ACC112 (cell line): Measurements from ENCODE around the gene IL11.
A peak's percentile ranks its signal among the peaks of the same experiment; 100 is the strongest.
"Not testable (repeated sequence)": the region's sequence is repeated elsewhere in the genome, so short reads cannot be mapped to it uniquely, and the experiment has no call there.

Source experiments
- H2AFZ ChIP-seq: fragments of 200-600 bp; sonication (generic); one replicate; pipeline ENCODE4 v1.6.0; 2017; ENCODE audit warnings: antibody characterized with exemption, low read length; ENCODE audit not compliant: unreplicated experiment
- H3K27ac ChIP-seq: fragments of 200-600 bp; sonication (generic); 2 replicates; pipeline ENCODE4 v1.5.1; 2014; ENCODE audit warnings: low read depth, mild to moderate bottlenecking, antibody characterized with exemption, low read length, moderate library complexity
- H3K27me3 ChIP-seq: fragments of 200-600 bp; sonication (generic); 2 replicates; pipeline ENCODE4 v1.6.1; 2014; ENCODE audit warnings: mild to moderate bottlenecking, antibody characterized with exemption, low read length, moderate library complexity, mixed read lengths; ENCODE audit not compliant: insufficient read depth
- H3K36me3 ChIP-seq: fragments of 200-600 bp; sonication (generic); 2 replicates; pipeline ENCODE4 v1.6.1; 2016; ENCODE audit warnings: mild to moderate bottlenecking, antibody characterized with exemption, low read length, moderate library complexity, mixed read lengths; ENCODE audit not compliant: insufficient read depth
- H3K4me1 ChIP-seq: fragments of 200-600 bp; sonication (generic); one replicate; pipeline ENCODE4 v1.6.1; 2016; ENCODE audit warnings: low read length, mixed read lengths; ENCODE audit not compliant: insufficient read depth, unreplicated experiment, control insufficient read depth
- H3K4me3 ChIP-seq: fragments of 200-600 bp; sonication (generic); 2 replicates; pipeline ENCODE4 v1.5.1; 2014; ENCODE audit warnings: mild to moderate bottlenecking, low read depth, low read length
- H3K79me2 ChIP-seq: fragments of 200-600 bp; sonication (generic); one replicate; pipeline ENCODE4 v1.6.0; 2016; ENCODE audit warnings: low read length; ENCODE audit not compliant: control insufficient read depth, unreplicated experiment, insufficient read depth

IL11 gene

DNA sequence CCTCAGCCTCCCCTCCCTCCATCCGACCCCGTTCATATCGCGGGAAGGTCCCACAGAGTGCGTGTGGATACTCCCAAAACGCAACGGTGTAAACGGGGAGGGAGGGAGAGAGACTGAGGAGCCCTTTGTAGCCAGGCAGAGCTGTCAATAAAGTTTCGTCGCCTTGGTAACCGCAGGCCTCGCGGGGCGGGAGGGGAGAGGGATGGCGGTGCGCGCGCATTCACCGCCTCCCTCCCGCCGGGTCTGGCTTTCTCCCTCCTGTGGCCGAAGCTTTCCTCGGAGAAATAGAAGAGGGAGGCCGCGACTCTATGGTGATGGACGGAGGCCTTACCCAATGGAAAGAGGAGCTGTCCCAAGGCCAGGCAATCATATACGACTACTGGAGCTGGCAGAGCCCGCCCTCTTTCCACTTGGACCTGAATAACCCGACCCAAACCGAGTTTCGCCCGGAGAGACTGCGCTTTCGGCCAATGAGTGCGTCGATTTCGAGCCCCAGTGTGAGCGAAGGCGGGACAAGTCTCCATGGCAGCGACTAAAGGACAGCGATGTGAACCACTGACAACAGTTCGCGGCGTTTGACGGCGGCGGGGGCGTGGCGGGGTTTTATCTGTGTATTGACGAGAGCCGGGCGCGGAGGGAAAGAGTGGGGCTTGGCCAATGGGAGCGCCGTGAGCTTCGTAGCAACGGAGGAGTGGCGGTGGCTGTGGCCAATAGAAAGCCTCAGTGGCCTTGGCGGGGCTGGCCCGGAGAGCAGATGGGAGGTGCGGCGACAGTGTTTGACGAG, 31.0 kb downstream of the IL11 start, which contains the start of gene KMT5C:
TSS of gene KMT5C (plus strand) at position 772 of the 784 bp plus-strand sequence. CDS start 2,061 bp downstream, outside the sequence.
- H3K4me1 ChIP-seq: peaks cover 3% of the 10 kb centered on the region
- H3K79me2 ChIP-seq: no peaks in the 10 kb centered on the region
- H3K27me3 ChIP-seq: no peaks in the 10 kb centered on the region
- peak within 1 kb of the TSS; percentile 93 for H3K27ac ChIP-seq
- H2AFZ ChIP-seq: peak within 1 kb of the TSS; percentile 64
- H3K4me3 ChIP-seq: peak within 1 kb of the TSS; percentile 84
- no peaks in the 10 kb centered on the region for H3K36me3 ChIP-seq

DNA sequence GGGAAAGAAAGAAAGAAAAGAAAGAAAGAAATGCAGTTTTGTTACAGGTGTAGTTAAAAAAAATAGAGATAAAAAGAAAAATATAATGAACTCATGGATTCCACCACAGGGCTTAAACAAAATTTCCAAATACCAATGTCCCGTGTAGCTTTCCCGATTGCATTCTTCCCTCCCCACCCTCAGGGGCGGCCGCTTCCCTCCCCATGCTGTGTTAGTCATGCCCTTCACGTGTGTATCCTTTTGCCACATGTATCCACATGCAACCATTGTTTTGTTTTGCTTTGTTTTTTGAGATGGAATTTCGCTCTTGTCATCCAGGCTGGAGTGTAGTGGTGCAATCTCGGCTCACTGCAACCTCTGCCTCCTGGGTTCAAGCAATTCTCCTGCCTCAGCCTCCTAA, 34.2 kb downstream of the IL11 start:
- Histone ChIP-seq H3K4me1 (peaks cover 3% of the 10 kb centered on the region), H2AFZ (no peak overlapping the region), H3K79me2 (no peaks in the 10 kb centered on the region), H3K4me3 (no peak overlapping the region), H3K27ac (no peak overlapping the region), H3K36me3 (no peaks in the 10 kb centered on the region), H3K27me3 (no peaks in the 10 kb centered on the region)

DNA sequence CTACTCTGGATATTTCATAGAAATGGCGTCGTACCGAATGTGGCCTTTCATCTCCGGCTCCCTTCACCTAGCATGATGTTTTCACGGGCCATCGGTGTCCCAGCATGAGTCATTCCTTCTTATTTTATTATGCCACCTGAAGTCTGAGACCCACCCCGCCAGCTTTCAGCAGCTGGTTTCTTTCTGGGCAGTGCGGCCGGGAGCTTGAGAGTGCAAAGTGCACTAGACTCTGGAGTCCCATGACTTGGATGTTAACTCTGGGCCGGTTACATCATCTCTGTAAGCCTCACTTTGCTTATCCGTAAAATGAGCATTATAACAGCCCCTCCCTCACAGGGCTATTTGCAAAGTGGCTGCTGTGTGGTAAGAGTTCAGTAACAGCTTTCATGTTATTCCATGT, 36.4 kb downstream of the IL11 start:
- Histone ChIP-seq H3K27me3 (no peaks in the 10 kb centered on the region), H3K36me3 (no peaks in the 10 kb centered on the region), H3K4me1 (peaks cover 3% of the 10 kb centered on the region), H2AFZ (no peak overlapping the region), H3K79me2 (no peaks in the 10 kb centered on the region), H3K4me3 (no peak overlapping the region), H3K27ac (no peak overlapping the region)

DNA sequence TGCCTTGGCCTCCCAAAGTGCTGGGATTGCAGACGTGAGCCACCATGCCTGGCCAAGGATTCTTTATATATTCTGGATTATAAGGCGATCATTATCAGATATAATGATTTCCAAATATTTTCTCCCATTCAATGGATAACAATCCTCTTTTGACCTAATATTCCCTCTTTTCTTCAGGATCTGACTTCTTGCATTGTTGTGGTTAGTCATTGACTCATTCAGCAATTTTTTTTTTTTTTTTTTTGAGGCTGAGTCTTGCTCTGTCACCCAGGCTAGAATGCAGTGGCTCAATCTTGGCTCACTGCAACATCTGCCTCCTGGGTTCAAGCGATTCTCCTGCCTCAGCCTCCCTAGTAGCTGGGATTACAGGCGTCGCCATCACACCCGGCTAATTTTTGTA, 40.5 kb downstream of the IL11 start:
- H3K27me3 ChIP-seq, H3K4me1 ChIP-seq, H3K36me3 ChIP-seq, H3K4me3 ChIP-seq, H3K27ac ChIP-seq, H2AFZ ChIP-seq, H3K79me2 ChIP-seq: not testable (repeated sequence)

DNA sequence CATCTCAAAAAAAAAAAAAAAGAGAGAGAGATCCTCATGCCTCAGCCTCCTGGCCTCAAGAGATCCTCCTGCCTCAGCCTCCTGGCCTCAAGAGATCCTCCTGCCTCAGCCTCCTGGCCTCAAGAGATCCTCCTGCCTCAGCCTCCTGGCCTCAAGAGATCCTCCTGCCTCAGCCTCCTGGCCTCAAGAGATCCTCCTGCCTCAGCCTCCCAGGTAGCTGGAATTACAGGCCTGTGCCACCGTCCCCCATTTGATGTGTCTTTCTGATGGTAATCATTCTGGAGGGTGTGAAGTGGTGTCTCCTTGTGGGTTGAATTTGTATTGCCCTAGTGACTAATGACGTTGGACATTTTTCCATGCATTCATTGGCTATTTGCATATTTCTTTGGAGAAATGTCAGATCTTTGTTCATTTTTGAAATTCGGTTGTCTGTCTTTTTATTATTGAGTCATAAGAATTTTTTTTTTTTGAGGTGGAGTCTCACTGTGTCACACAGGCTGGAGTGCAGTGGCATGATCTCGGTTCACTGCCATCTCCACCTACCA, 41.4 kb downstream of the IL11 start:
- H3K4me3 ChIP-seq, H3K27ac ChIP-seq, H3K4me1 ChIP-seq, H2AFZ ChIP-seq, H3K36me3 ChIP-seq, H3K27me3 ChIP-seq, H3K79me2 ChIP-seq: not testable (repeated sequence)

DNA sequence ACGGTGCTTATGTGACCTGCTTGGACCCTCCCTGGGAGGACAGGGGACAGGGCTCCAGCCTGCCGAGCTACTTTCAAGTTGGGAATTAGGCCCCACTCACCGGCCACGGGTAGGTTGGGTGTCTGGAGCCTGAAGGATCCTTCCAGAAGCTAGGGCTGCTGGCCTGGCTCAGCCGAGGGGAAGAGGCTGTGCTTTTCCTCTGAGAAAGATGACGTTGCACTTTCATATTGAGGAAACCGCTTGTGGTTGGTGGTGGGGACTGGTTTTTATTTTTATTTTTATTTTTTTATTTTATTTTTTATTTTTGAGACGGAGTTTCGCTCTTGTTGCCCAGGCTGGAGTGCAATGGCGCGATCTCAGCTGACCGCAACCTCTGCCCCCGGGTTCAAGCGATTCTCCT, 45.1 kb downstream of the IL11 start, which contains the start of gene TMEM150B:
TSS of gene TMEM150B (minus strand) at position 170 of the 400 bp plus-strand sequence. CDS start 4,305 bp downstream, outside the sequence.
- no peaks in the 10 kb centered on the region for H3K36me3 ChIP-seq
- H3K4me3 ChIP-seq: no peak within 1 kb of the TSS
- no peak within 1 kb of the TSS for H2AFZ ChIP-seq
- no peaks in the 10 kb centered on the region for H3K27me3 ChIP-seq
- no peak within 1 kb of the TSS for H3K27ac ChIP-seq
- no peaks in the 10 kb centered on the region for H3K79me2 ChIP-seq
- H3K4me1 ChIP-seq: peaks cover 4% of the 10 kb centered on the region

DNA sequence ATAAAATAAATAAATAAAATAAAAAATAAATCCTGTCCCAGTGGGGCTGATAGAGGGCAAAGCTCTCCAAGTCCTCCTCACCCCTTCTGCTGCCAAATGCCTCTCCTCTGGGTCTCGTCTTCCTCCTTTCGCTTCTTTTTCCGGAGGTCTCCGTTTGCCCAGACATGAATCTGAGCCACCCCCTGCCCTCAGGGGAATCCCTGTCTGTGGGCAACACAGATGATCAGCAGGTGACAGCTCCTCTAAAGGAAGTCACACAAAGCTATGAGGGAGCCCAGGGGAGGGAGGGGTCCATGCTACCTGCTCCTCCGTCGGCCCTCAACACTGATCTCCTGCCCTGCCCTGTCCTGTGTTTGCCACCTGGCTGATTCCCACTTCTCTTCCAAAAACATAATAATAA, 45.6 kb downstream of the IL11 start:
- H2AFZ ChIP-seq: no peak overlapping the region
- H3K27me3 ChIP-seq: no peaks in the 10 kb centered on the region
- H3K4me3 ChIP-seq: no peak overlapping the region
- H3K36me3 ChIP-seq: no peaks in the 10 kb centered on the region
- no peaks in the 10 kb centered on the region for H3K79me2 ChIP-seq
- H3K4me1 ChIP-seq: peaks cover 4% of the 10 kb centered on the region
- H3K27ac ChIP-seq: no peak overlapping the region

DNA sequence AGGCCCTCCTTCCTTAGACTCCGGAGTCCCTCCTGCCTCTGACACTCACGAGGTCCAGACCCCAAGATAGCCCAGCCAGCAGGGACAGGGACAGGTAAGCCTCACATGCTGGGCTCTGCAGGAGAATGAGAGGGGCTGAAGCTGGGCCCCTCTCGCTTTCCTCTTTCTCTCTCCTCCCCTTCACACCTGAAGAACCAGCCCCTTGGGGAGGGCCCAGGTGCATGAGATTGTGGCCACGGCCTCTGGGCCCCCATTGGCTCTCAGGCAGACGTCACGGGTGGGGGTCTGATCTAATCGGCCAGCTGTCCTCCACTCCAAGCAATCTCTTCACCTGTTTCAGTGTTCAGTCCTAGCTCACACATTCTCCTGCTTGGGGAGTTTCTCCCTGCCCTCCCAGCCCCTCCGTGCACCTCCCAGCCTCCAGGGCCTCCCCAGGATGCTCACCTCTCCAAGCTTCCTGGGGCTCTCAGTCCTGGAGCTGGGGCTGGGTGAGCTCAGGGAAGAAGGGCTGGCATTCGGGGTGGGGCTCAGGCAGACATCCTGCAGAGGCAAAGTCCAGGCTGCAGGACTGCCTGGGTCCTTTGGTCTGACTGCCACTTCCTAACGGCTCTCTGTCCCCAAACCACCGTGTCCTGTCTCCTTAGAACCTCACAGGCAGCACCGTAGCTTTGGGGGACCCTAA, 47.9 kb downstream of the IL11 start:
- H3K4me3 ChIP-seq: no peak overlapping the region
- no peaks in the 10 kb centered on the region for H3K36me3 ChIP-seq
- H3K4me1 ChIP-seq: no peaks in the 10 kb centered on the region
- H3K27ac ChIP-seq: no peak overlapping the region
- no peak overlapping the region for H2AFZ ChIP-seq
- no peaks in the 10 kb centered on the region for H3K27me3 ChIP-seq
- no peaks in the 10 kb centered on the region for H3K79me2 ChIP-seq

DNA sequence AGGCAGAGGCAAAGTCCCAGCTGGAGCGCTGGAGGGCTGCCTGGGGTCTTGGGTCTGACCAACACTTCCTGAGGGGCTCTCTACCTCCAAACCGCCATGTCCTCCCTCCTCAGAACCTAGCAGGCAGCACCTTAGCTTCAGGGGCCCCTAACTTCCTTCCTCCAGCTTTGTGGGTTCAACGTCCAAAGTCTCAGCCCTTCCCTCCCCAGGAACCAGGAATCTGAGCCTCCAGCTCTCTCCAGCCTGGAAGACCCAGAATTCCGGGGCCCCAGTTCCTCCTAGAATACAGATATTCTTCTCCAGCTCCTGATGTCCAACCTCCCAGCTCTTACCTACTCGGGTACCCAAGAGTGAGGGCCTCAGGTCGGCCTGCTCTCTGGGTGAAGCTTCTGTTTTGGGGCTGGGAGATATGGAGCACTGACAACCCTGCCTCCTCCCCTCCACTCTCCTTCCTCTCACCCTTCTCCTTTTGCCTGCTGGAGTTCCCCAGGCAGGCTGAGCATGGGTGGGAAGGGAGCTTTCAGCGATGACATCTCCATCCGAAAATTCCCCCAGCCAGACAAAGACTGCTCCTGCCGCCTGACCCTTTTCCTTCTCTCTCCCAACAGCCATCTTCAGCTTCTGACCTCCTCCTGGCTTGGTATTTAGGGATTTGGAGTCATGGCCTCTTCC, 48.7 kb downstream of the IL11 start:
- Histone ChIP-seq H3K27me3 (no peaks in the 10 kb centered on the region), H3K36me3 (no peaks in the 10 kb centered on the region), H3K79me2 (no peaks in the 10 kb centered on the region), H3K27ac (no peak overlapping the region), H3K4me3 (no peak overlapping the region), H2AFZ (no peak overlapping the region), H3K4me1 (no peaks in the 10 kb centered on the region)

DNA sequence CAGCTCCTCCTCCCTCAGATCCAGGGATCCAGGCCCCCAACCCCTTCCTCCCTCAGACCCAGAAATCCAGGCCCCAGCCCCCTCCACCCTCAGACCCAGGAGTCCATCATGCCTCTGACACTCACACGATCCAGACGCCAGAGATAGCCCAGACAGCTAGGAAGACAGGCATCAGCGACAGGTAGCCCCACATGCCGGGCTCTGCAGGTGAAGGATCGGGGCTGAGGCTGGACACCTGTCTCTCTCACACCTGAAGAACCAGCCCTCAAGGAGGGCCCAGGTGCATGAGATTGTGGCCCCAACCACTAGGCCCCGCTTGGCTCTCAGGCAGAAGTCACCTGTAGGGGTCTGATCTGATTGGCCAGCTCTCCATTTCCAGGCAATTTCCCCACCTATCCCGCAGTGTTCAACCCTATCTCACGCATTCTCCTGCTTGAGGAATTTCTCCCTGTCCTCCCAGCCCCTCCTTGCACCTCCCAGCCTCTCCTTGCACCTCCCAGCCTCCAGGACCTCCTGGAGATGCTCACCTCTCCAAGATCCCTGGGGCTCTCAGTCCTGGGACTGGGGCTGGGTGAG, 49.3 kb downstream of the IL11 start:
- no peak overlapping the region for H3K4me3 ChIP-seq
- no peak overlapping the region for H2AFZ ChIP-seq
- no peaks in the 10 kb centered on the region for H3K4me1 ChIP-seq

More for the DNA sequence above, 49.3 kb downstream of the IL11 start:
- Histone ChIP-seq H3K79me2 (no peaks in the 10 kb centered on the region), H3K36me3 (no peaks in the 10 kb centered on the region), H3K27ac (no peak overlapping the region), H3K27me3 (no peaks in the 10 kb centered on the region)
